Muscle layer of duodenum (tissue), 2 donors: ENCODE results near the gene SDS.

Experiments
- H3K27ac ChIP-seq: one replicate; pipeline ENCODE4 v1.7.0; 2013; ENCODE audit warnings: mild to moderate bottlenecking, low read length
- H3K27me3 ChIP-seq: one replicate; pipeline ENCODE4 v1.7.0; 2013; ENCODE audit warnings: low read depth, mild to moderate bottlenecking, control low read depth, low read length
- H3K36me3 ChIP-seq, 2 donors: one replicate each; pipeline ENCODE4 v1.7.0; 2013; ENCODE audit warnings: low read length in 2 of 2, control low read depth in 1 of 2, mild to moderate bottlenecking in 1 of 2; ENCODE audit not compliant: insufficient read depth in 2 of 2, control insufficient read depth in 1 of 2
- H3K4me1 ChIP-seq, 2 donors: one replicate each; pipeline ENCODE4 v1.7.0; 2013; ENCODE audit warnings: low read length in 2 of 2, mild to moderate bottlenecking in 2 of 2, control low read depth in 1 of 2, moderate library complexity in 1 of 2; ENCODE audit not compliant: insufficient read depth in 2 of 2, control insufficient read depth in 1 of 2
- H3K4me3 ChIP-seq, 2 donors: one replicate each; pipeline ENCODE4 v1.7.0; 2013; ENCODE audit warnings: low read length in 2 of 2, low read depth in 1 of 2, mild to moderate bottlenecking in 1 of 2
- H3K9me3 ChIP-seq, 2 donors: one replicate each; pipeline ENCODE4 v1.7.0; 2013; ENCODE audit warnings: low read length in 2 of 2, control low read depth in 1 of 2, mild to moderate bottlenecking in 1 of 2; ENCODE audit not compliant: control insufficient read depth in 1 of 2
- donor health status: healthy.

Gene SDS

GRCh38 chr12:113403435-113404415 is at the start of gene SDS:
SDS (minus strand) TSS chr12:113403887; CDS start chr12:113399708, 4,179 bp downstream.
- Histone ChIP-seq H3K27me3 (no peaks in the 10 kb centered on the region), H3K9me3 (no peaks in the 10 kb centered on the region), H3K4me1 (no peaks in the 10 kb centered on the region), H3K4me3 (no peak within 1 kb of the TSS), H3K27ac (no peak within 1 kb of the TSS), H3K36me3 (no peaks in the 10 kb centered on the region)

DNA sequence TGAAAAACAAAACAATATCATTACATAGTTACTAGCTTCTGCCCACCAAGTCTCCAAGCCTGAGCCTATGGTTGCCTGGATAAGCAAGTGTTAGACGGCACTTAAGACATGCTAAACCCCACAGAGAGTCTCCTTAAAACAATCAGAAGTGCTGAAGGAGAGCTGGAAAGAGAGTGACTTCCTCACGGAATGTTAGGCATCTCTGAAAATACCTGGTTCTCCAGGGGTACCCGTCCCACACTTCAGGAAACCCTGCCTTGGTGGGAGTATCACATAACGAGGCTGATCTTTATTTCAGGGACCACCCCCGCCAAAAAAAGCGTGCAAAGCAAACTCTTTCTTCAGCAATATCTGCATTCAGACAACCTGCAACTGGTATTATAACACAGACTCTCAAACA is 49.6 kb upstream of the SDS start:
- Histone ChIP-seq H3K27me3 (peaks cover 5% of the 10 kb centered on the region), H3K36me3 (no peaks in the 10 kb centered on the region), H3K9me3 (no peaks in the 10 kb centered on the region), H3K4me1 (no peaks in the 10 kb centered on the region), H3K27ac (no peak overlapping the region), H3K4me3 (no peak overlapping the region)

DNA sequence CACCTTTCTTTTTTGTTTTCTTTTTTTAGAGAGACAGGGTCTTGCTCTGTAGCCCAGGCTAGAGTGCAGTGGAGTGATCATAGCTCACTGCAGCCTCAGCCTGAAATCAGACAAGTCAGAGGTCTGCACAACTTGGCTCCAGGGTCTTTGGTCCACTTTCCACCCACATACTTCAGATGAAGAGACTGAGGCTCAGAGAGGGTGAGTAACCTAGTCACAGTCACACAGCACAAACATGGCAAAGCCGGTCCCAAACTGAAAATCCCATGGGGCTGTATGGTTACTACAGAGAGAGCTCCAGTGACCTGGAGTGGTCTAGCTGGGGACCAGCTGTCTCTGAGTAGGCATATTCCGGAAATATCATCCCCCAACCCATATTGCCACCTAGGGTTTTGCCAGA is 48.8 kb upstream of the SDS start:
- H3K27ac ChIP-seq = no peak overlapping the region
- H3K27me3 ChIP-seq = peaks cover 5% of the 10 kb centered on the region
- no peaks in the 10 kb centered on the region for H3K9me3 ChIP-seq
- no peaks in the 10 kb centered on the region for H3K4me1 ChIP-seq
- H3K4me3 ChIP-seq = no peak overlapping the region
- H3K36me3 ChIP-seq = no peaks in the 10 kb centered on the region

- Histone ChIP-seq H3K9me3 (peaks cover 0 to 3% of the 10 kb centered on the region in 2 donors), H3K27me3 (no peaks in the 10 kb centered on the region), H3K4me3 (no peak overlapping the region), H3K27ac (no peak overlapping the region), H3K4me1 (no peaks in the 10 kb centered on the region), H3K36me3 (no peaks in the 10 kb centered on the region)
These were observed 46.2 kb upstream of the SDS start for GRCh38 chr12:113449839-113450238.

DNA sequence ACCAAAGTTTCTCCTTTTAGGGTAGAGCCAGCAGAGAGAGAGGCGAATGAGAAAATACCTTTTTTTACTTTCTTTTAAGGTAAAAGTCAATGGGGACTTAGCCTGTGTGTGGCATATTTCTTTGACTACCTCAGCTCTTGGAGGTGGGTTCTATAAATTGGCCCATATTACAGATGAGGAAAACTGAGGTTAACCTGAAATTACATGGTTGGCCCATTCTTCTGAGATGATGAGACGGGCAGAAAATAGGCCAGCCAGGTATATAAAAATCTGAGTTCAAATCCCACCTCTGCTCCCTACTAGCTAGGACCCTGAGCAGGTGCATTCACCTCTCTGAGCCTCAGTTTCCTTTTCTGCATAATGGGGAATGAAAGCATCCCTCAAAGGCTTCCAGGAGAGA is 45.6 kb upstream of the SDS start:
- Histone ChIP-seq H3K4me1 (no peaks in the 10 kb centered on the region), H3K27ac (no peak overlapping the region), H3K36me3 (no peaks in the 10 kb centered on the region), H3K4me3 (no peak overlapping the region), H3K27me3 (no peaks in the 10 kb centered on the region), H3K9me3 (peaks cover 0 to 3% of the 10 kb centered on the region in 2 donors)

DNA sequence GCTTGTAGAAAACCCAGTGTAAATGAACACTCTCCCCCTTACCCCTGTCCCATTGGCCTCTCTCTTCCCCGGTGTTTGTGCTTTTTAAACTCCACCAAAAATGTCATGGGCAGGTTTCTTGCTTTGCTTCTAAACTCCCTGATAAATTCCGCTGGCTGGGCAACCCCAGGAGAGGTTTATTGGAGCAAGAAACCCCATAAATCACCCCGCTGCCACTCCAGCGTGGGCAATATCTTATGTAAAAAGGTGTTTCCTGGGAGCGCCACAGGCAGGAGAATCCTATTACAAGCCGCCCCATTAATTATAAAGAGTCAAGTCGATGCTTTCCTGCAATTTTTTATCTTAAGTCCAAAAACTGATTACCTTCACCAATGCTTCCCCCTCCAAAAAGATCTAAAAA is 45.2 kb upstream of the SDS start:
- no peak overlapping the region for H3K4me3 ChIP-seq

DNA sequence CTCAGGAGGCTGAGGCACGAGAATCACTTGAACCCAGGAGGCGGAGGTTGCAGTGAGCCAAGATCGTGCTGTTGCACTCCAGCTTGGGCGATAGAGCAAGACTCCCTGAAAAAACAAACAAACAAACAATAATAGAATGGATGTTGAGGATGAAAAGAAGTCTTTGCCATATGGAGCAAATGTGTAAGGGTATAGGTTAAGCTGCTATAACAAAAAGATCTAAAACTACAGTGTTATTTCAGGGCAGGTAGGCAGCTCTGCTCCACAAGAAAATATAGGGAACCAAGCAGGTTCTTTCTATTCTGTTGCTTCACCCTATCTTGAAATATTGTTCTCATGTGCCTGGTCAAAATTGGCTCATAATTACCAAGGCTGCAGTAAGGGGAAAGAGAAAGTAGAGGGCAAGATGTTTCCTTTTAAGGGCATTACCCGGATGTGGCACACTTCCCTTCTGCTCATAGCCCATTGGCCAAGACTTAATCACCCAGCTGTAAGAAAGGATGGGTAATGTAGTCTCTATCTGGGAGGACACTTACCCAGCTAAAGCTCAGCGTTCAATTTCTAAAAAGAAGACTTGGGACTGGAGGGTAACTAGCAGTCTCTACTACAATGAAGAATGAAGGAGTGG is 42.0 kb upstream of the SDS start:
- no peaks in the 10 kb centered on the region for H3K36me3 ChIP-seq
- H3K4me3 ChIP-seq = no peak overlapping the region
- H3K27me3 ChIP-seq = no peaks in the 10 kb centered on the region
- H3K4me1 ChIP-seq = no peaks in the 10 kb centered on the region
- no peak overlapping the region for H3K27ac ChIP-seq
- peaks cover 0 to 3% of the 10 kb centered on the region in 2 donors for H3K9me3 ChIP-seq

More for the DNA sequence above, 45.2 kb upstream of the SDS start:
- no peaks in the 10 kb centered on the region for H3K27me3 ChIP-seq
- H3K9me3 ChIP-seq = peaks cover 0 to 3% of the 10 kb centered on the region in 2 donors
- H3K4me1 ChIP-seq = no peaks in the 10 kb centered on the region
- no peak overlapping the region for H3K27ac ChIP-seq
- no peaks in the 10 kb centered on the region for H3K36me3 ChIP-seq

- Histone ChIP-seq H3K9me3 (peaks cover 0 to 3% of the 10 kb centered on the region in 2 donors), H3K4me1 (no peaks in the 10 kb centered on the region), H3K27ac (no peak overlapping the region), H3K4me3 (no peak overlapping the region), H3K27me3 (no peaks in the 10 kb centered on the region), H3K36me3 (no peaks in the 10 kb centered on the region)
These were observed 39.4 kb upstream of the SDS start for GRCh38 chr12:113443030-113443539.

- Histone ChIP-seq H3K9me3 (peaks cover 0 to 3% of the 10 kb centered on the region in 2 donors), H3K4me1 (no peaks in the 10 kb centered on the region), H3K4me3 (no peak overlapping the region), H3K36me3 (no peaks in the 10 kb centered on the region), H3K27ac (no peak overlapping the region), H3K27me3 (no peaks in the 10 kb centered on the region)
These were observed 37.5 kb upstream of the SDS start for GRCh38 chr12:113440947-113441782.

GRCh38 chr12:113440336-113440735 is 36.6 kb upstream of the SDS start:
- peaks cover 0 to under 1% of the 10 kb centered on the region in 2 donors for H3K9me3 ChIP-seq
- H3K27me3 ChIP-seq = no peaks in the 10 kb centered on the region
- no peak overlapping the region for H3K27ac ChIP-seq
- no peaks in the 10 kb centered on the region for H3K36me3 ChIP-seq
- no peaks in the 10 kb centered on the region for H3K4me1 ChIP-seq
- no peak overlapping the region for H3K4me3 ChIP-seq

DNA sequence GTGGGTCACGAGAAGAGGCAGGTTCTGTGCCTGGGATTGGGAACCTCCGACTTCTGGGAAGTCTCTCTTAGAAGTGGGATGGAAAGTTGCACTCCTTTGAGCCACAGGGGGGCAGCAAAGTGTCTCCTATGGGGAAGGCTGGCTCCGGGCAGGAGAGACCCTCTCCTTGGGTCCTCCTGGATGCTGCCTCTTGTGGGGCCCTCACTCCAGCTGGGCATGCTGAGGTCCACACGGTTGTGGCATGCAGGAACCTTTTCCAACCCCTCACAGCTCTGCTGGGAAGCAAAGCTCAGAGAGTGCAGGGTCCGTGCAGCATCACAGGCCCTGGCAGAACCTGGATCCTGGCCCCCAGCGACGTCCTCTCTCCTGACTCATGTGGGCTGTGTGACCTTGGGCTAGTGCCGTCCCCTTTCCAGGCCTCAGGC is 35.9 kb upstream of the SDS start:
- H3K36me3 ChIP-seq = no peaks in the 10 kb centered on the region
- no peak overlapping the region for H3K4me3 ChIP-seq
- no peaks in the 10 kb centered on the region for H3K9me3 ChIP-seq
- H3K4me1 ChIP-seq = no peaks in the 10 kb centered on the region
- H3K27me3 ChIP-seq = no peaks in the 10 kb centered on the region
- H3K27ac ChIP-seq = no peak overlapping the region
